Endothelial cell (in vitro differentiated cells): ENCODE measurements around the gene KEAP1. TPM values are rescaled to one million over a fixed set of nuclear protein-coding genes. Genes with fewer than 3 reads are reported as not detected.
A peak's percentile ranks its signal among the peaks of the same experiment; 100 is the strongest.

Source experiments
- DNase-seq: peaks from one replicate; pipeline ENCODE4 v3.0.0; 2021; ENCODE audit warnings: low spot score
- H3K27ac Mint-ChIP-seq: one replicate; pipeline ENCODE4 v1.8.0; 2021; ENCODE audit warnings: mixed read lengths, inconsistent platforms; ENCODE audit not compliant: unreplicated experiment
- H3K27me3 Mint-ChIP-seq: one replicate; pipeline ENCODE4 v1.8.0; 2021; ENCODE audit warnings: mild to moderate bottlenecking, moderate library complexity, mixed read lengths, inconsistent platforms; ENCODE audit not compliant: unreplicated experiment
- H3K36me3 Mint-ChIP-seq: one replicate; pipeline ENCODE4 v1.8.0; 2021; ENCODE audit warnings: mild to moderate bottlenecking, low read depth, mixed read lengths, inconsistent platforms; ENCODE audit not compliant: unreplicated experiment
- H3K4me1 Mint-ChIP-seq: one replicate; pipeline ENCODE4 v1.8.0; 2021; ENCODE audit warnings: mild to moderate bottlenecking, mixed read lengths, inconsistent platforms; ENCODE audit not compliant: unreplicated experiment
- H3K4me3 Mint-ChIP-seq: one replicate; pipeline ENCODE4 v1.8.0; 2021; ENCODE audit warnings: mild to moderate bottlenecking, mixed read lengths, inconsistent platforms; ENCODE audit not compliant: unreplicated experiment
- H3K9me3 Mint-ChIP-seq: one replicate; pipeline ENCODE4 v1.8.0; 2021; ENCODE audit warnings: mixed read lengths, inconsistent platforms; ENCODE audit not compliant: unreplicated experiment
- total RNA-seq: library from RNA; stranded (reverse); fragmentation: NEBNext Ultra II Directional; extraction: Animal tissue kit (Norgen Biotek cat#: 25700); gene quantifications from one replicate; pipeline ENCODE4 v1.2.1, GENCODE V29; 2021; ENCODE audit not compliant: unreplicated experiment
- TF ChIP-seq, protein P1 (sequence below): fragments of 200-600 bp; sonication (generic); IDR thresholded peaks from one replicate; pipeline ENCODE4 v1.5.0; 2021; ENCODE audit warnings: antibody characterized with exemption; ENCODE audit not compliant: unreplicated experiment

The KEAP1 gene
- total RNA-seq, 1 donor from 2014 or later, result 56.4 TPM

DNA sequence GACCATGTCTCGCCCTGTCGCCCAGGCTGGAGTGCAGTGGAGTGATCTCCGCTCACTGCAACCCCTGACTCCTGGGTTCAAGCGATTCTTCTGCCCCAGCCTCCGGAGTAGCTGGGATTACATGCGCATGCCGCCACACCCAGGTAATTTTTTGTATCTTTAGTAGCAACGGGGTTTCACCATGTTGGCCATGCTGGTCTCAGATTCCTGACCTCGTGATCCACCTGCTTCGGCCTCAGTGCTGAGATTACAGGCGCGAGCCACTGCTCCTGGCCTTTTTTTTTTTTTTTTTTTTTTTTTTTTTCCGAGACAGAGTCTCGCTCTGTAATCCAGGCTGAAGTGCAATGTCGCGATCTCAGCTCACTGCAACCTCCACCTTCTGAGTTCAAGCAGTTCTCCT lies 4.9 kb upstream of the KEAP1 start:
- TF ChIP-seq, protein P1, sequence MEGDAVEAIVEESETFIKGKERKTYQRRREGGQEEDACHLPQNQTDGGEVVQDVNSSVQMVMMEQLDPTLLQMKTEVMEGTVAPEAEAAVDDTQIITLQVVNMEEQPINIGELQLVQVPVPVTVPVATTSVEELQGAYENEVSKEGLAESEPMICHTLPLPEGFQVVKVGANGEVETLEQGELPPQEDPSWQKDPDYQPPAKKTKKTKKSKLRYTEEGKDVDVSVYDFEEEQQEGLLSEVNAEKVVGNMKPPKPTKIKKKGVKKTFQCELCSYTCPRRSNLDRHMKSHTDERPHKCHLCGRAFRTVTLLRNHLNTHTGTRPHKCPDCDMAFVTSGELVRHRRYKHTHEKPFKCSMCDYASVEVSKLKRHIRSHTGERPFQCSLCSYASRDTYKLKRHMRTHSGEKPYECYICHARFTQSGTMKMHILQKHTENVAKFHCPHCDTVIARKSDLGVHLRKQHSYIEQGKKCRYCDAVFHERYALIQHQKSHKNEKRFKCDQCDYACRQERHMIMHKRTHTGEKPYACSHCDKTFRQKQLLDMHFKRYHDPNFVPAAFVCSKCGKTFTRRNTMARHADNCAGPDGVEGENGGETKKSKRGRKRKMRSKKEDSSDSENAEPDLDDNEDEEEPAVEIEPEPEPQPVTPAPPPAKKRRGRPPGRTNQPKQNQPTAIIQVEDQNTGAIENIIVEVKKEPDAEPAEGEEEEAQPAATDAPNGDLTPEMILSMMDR, result no peak

DNA sequence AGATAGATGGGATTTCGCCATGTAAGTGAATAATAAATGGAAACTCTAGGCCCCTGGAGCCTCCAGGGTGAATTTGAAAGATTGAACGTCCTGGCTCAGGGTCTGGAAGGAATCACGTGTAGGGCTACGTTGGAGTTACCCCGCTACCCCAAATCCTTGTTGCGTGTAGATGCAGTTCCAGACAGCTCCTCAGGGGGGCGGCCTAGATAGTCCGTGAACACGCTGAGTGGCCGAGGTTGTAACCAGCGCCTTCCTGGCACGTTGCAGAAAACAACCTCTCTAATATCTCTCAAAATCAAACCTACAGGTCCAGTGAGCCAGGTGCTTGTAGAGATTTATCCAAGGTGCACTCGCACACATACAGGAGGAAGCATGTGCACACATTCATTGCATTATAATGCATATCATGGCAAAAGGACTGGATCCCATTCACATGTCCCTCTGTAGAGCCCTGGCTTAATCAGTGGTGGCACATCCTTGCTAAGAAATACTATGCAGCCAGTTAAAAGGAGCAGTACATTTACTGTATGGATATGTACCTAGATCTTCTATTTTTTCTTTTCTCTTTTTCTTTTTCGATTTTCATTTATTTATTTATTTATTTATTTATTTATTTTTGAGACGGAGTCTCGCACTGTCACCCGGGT lies 2.5 kb upstream of the KEAP1 start:
- DNase-seq, result peak; percentile 80
- H3K9me3 Mint-ChIP-seq, result no peaks in the 10 kb centered on the region
- no peaks in the 10 kb centered on the region for H3K36me3 Mint-ChIP-seq
- H3K4me1 Mint-ChIP-seq, result peaks cover 6% of the 10 kb centered on the region
- TF ChIP-seq, protein P1, result peak; percentile 74
- H3K27ac Mint-ChIP-seq, result no peak overlapping the region
- H3K27me3 Mint-ChIP-seq, result peaks cover 3% of the 10 kb centered on the region
- no peak overlapping the region for H3K4me3 Mint-ChIP-seq

More for the DNA sequence above, 4.9 kb upstream of the KEAP1 start:
- no peak overlapping the region for H3K4me3 Mint-ChIP-seq
- peaks cover 5% of the 10 kb centered on the region for H3K27me3 Mint-ChIP-seq
- H3K36me3 Mint-ChIP-seq, result no peaks in the 10 kb centered on the region
- H3K9me3 Mint-ChIP-seq, result no peaks in the 10 kb centered on the region
- no peaks in the 10 kb centered on the region for H3K4me1 Mint-ChIP-seq
- no peak overlapping the region for H3K27ac Mint-ChIP-seq
- DNase-seq, result no peak

DNA sequence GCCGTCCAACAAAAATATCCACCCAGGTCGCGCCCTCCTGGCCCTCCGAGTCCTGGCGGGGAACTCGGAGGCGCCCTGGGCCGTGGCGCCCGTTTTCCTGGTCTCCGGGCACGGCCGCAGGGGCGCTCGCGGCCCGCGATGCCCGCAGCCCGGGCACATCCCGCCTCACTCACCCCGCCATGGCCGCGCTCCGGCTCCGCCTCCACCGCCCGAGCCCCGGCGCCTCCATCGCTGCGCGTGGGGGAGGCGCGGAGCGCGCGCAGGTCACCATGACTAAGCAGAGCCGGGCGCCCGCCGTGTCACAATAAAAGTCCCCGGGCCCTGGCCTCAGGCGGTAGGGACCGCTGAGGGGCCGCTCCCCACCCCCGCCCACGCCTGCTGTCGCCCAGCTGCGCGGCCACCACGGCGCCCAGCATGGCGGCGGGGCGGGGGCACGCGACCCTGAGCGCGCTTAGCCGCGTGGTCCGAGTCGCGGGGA lies 593 bp downstream of the KEAP1 start:
- DNase-seq, result peak; percentile 91
- TF ChIP-seq, protein P1, result no peak
- Mint-ChIP-seq H3K4me1 (peaks cover 8% of the 10 kb centered on the region), H3K4me3 (peak overlapping the region; percentile 93), H3K27me3 (peaks cover 3% of the 10 kb centered on the region), H3K27ac (peak overlapping the region; percentile 70), H3K9me3 (no peaks in the 10 kb centered on the region), H3K36me3 (peaks cover 9% of the 10 kb centered on the region)

DNA sequence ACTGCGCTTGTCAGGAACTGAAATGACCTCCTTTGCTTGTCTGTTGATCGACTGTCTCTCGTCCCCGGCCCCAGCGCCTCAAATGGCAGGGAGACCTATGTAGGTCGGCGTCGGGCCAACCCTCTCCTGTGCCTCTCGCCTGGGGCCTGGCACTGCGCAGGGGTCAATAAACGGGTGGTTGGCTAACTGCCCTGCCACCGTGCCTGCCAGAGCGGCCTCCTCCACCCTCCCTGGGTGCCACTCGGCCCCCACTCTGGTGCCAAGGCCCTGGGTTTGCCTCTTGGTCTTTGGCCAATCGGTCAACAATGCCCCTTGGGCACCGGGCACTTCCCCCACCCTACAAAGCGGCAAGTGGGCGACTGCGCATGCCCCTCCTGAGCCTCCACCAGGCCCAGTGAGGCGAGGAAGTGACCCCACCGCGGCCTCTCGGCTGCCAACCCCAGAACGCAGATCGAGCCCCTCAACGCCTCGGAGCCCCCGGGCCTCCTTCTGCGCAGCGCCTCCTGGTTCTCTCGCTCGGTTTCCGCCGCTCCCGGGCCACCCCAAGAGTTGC lies 1.1 kb downstream of the KEAP1 start:
- Mint-ChIP-seq H3K36me3 (peaks cover 13% of the 10 kb centered on the region), H3K27me3 (peaks cover 3% of the 10 kb centered on the region)

More for the DNA sequence above, 1.1 kb downstream of the KEAP1 start:
- no peaks in the 10 kb centered on the region for H3K9me3 Mint-ChIP-seq
- H3K4me3 Mint-ChIP-seq, result peak overlapping the region; percentile 93
- TF ChIP-seq, protein P1, result no peak
- DNase-seq, result peak; percentile 39
- peaks cover 8% of the 10 kb centered on the region for H3K4me1 Mint-ChIP-seq
- H3K27ac Mint-ChIP-seq, result peak overlapping the region; percentile 70
